Stimulated activated CD8-positive, alpha-beta memory T cell treated with anti-CD3 and anti-CD28 coated beads, Interleukin-2, amount 100 ng/mL, for 1 hour (primary cell): ENCODE results near the gene MED13.
"Not testable (repeated sequence)": the region's sequence is repeated elsewhere in the genome, so short reads cannot be mapped to it uniquely, and the experiment has no call there.

Source experiments
- DNase-seq, 2 donors: peaks; one replicate each; pipeline ENCODE4 v3.0.0-alpha.2; 2020; ENCODE audit warnings: low read depth in 2 of 2

Gene MED13

GRCh38 chr17:62058611-62059010 is 6.5 kb downstream of the MED13 start:
- no peak for DNase-seq

DNA sequence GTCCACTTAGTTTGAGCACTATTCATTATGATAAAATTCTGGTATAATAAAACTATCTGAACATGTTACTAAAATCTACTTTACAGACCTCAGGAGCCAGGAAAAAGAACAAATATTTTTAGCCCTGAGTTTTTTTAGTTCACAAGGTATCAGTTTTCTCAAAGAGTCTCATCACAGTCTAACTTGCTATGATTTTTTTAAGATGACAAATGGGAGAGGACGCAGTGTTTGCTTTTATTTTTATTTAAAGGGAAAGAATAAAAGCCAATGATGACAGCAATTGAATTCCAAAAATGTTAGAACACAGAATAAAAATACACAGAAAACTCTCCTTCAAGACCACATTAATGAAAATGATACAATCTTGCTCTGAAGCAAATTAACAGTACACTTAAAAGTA is 7.4 kb downstream of the MED13 start:
- no peak for DNase-seq

DNA sequence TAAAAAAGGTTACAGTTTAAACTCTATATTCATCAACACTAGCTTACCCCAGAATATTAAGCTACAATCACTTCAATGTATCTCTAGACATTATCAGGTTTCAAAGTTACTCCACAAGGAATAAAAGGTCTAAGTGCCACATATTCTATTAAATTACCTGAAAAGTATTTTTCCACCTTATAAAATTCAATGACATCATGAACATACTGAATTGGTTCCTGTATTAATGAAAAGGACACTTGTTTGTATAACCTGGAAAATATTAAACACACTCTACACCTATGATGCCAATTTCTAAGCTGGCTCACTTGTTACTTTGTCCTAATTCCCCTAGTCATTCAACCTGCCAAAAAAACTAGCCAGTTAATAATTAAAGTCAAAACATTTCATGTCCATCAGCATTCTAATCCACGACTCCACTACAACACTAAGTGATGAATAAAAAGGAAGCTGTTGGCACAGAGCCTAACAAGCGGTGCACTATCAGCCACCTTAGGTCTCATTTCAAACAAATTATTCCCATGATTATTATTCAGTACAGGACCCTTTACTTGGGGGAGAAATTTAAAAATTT is 12.2 kb downstream of the MED13 start:
- no peak for DNase-seq

GRCh38 chr17:62051053-62051452 is 14.0 kb downstream of the MED13 start:
- DNase-seq = no peak

GRCh38 chr17:62049299-62049698 is 15.8 kb downstream of the MED13 start:
- DNase-seq = no peak

DNA sequence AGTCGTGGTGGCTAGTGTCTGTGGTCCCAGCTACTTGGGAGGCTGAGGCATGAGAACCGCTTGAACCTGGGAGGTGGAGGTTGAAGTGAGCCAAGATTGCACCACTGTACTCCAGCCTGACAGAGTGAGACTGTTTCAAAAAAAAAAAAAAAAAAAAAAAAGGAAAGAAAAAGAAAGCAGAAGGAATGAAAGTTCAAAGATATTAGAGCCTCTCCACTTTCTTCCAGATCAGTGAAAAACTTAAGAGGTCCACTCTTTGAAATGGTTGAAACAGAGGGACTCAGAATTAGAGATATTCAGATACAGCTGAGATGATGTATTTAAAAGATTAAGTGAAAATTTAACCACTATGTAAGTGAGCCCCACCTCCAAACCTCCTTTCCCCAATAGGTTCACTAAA is 16.8 kb downstream of the MED13 start:
- no peak for DNase-seq

GRCh38 chr17:62045517-62045916 is 19.6 kb downstream of the MED13 start:
- DNase-seq = no peak

DNA sequence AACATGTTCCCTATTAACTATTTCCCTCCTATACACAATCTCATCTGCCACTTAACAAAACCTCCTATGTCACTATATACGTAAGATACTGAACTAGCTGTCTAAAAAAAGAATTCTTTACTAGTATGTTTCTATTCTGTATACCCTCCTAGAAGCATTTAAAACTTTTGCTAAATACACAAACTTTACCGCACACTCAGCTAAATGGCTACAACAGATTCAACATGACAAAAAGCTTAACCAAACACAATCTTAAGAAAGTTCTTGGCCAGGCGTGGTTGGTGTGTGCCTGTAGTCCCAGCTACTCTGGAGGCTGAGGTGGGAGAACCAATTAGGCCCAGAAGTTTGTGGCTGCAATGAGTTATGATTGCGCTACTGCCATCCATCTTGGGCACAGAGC is 20.0 kb downstream of the MED13 start:
- no peak for DNase-seq

DNA sequence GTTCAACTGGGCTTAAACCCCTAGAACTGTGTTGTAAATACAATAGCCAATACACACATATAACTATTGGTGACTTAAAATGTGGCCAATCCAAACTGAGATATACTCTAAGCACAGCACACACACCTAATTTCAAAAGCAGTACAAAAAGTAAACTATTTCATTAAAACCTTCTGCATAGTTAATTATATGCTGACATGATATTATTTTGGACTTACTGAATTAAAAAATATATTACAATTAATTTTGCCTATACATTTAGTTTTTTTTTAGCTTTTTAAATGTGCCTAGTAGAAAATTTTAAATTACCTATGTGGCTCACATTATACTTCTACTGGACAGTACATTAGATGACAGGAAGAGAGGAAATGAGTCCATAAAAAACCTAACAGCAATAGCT is 21.5 kb downstream of the MED13 start:
- DNase-seq = no peak

- DNase-seq = no peak
Observed at GRCh38 chr17:62043140-62043539, 21.9 kb downstream of the MED13 start.

DNA sequence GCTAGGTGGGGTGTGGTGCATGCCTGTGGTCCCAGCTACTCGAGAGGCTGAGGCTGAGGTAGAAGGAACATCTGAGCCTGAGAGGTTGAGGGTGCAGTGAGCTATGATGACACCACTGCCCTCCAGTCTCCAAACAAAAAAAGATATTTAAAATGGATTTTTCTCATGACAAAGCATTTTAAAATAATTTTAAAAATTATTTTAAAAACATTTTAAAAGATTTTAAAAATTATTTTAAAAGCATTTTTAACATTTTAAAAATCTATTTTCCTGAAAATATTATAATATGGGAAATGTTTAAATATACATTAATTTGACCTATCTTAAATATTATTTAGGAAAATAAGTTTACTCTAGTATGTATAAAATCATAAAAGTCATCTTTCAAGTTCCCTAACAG is 26.8 kb downstream of the MED13 start:
- no peak for DNase-seq

DNA sequence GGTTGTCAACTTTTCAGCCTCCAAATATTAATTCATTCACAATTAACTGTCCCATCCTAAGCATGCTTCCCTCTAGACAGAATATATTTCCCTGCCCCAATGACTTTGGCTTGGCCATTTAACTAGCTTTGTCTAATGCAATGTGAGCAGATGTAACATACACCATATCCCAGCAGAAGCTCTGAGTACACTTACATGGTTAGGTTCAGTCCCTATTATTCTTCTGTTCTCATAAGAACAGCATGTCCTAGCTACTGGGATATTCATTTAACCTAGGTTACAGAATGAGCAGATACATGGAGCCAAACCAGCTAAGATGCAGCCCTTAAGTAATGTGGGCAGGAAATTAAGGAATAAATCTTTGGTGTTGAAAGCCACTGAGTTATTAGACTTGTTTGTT is 31.8 kb downstream of the MED13 start:
- DNase-seq = no peak

- DNase-seq = no peak
Observed at GRCh38 chr17:62032480-62032879, 32.6 kb downstream of the MED13 start.

- DNase-seq = no peak
Observed at GRCh38 chr17:62030264-62030663, 34.8 kb downstream of the MED13 start.

- no peak for DNase-seq
Observed at GRCh38 chr17:62024866-62025265, 40.2 kb downstream of the MED13 start.

- no peak for DNase-seq
Observed at GRCh38 chr17:62017912-62018311, 47.2 kb downstream of the MED13 start.

GRCh38 chr17:62017496-62017895 is 47.6 kb downstream of the MED13 start:
- no peak for DNase-seq

GRCh38 chr17:62014526-62014925 is 50.6 kb downstream of the MED13 start:
- no peak for DNase-seq

DNA sequence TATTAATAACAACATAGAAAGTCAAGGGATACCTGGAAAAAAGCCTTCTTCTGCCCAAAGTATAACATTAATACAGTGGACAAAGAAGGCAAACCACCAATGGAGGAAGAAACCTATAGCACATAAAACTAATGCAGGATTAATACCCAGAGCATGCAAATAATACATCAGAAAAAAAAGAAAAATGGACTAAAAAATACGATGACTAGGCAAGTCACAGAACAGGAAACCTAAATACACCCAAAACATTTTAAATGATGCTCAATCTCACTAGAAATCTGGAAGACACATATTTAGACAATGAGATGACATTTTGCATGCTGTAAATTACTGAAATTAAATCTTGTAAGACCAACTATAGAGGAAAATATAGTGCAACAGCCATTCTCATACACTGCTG is 55.9 kb downstream of the MED13 start:
- DNase-seq = no peak

DNA sequence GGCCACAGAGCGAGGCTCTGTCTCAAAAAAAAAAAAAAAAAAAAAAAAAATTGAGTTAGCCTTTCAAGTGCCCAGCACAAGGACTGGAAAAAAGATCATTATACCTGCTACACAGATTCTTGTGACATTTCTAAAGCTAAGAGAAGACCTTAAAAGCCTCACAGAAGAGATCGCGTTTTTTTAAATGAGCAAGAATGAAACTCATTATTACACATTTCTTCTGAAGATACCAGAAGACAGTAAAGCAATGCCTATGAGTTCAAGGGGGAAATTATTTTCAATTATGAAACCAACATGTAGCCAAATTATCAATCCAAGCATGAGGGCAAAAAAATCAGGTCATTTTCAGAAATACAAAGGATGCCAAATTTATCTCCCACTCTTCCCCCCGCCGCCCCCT is 56.8 kb downstream of the MED13 start:
- DNase-seq = no peak

GRCh38 chr17:62004388-62004787 is 60.7 kb downstream of the MED13 start:
- DNase-seq = no peak

- not testable (repeated sequence) for DNase-seq
Observed at GRCh38 chr17:62003141-62003540, 61.9 kb downstream of the MED13 start.

- DNase-seq = no peak
Observed at GRCh38 chr17:62001105-62001504, 64.0 kb downstream of the MED13 start.

- DNase-seq = no peak
Observed at GRCh38 chr17:62000186-62000585, 64.9 kb downstream of the MED13 start.

DNA sequence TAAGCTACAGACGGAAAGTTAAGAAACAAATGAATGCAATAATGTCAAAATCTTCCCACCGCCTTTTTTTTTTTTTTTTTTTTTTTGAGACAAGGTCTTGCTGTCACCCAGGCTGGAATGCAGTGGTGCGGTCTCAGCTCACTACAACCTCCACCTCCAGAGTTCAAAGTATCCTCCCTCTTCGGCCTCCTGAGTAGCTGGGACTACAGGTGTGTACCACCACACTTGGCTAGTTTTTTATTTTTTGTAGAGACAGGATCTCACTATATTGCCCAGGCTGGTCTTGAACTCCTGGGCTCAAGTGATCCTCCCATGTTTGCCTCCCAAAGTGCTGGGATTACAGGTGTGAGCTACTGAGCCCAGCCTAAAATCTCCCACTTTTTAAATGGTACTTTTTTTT is 66.5 kb downstream of the MED13 start:
- not testable (repeated sequence) for DNase-seq
